GM12864 (cell line): ENCODE measurements around the gene ZSCAN1.
"Not testable (repeated sequence)": the region's sequence is repeated elsewhere in the genome, so short reads cannot be mapped to it uniquely, and the experiment has no call there.

Source experiments
- DNase-seq: peaks from one replicate; pipeline ENCODE4 v3.0.0-alpha.2; 2011; ENCODE audit warnings: low read depth
- H3K4me3 ChIP-seq: 2 replicates; pipeline ENCODE4 v1.5.1; 2011; ENCODE audit warnings: mild to moderate bottlenecking, low read depth, low read length, control low read depth
- CTCF ChIP-seq: IDR thresholded peaks from 2 replicates; pipeline ENCODE4 v1.5.1; 2011; ENCODE audit warnings: low read depth, mild to moderate bottlenecking, moderate library complexity, low read length, control low read depth, inconsistent platforms; ENCODE audit errors: missing control alignments

ZSCAN1 gene

GRCh38 chr19:58007285-58007684 lies 26.5 kb upstream of the ZSCAN1 start:
- no peak overlapping the region for H3K4me3 ChIP-seq
- DNase-seq = no peak
- TF ChIP-seq CTCF = peak; percentile 10

- not testable (repeated sequence) for H3K4me3 ChIP-seq, DNase-seq
These were observed 24.9 kb upstream of the ZSCAN1 start for GRCh38 chr19:58008877-58009276.

GRCh38 chr19:58009301-58009665 lies 24.5 kb upstream of the ZSCAN1 start:
- DNase-seq = no peak
- peak overlapping the region; percentile 50 for H3K4me3 ChIP-seq
- no peak for TF ChIP-seq CTCF

GRCh38 chr19:58009666-58010301 lies 24.0 kb upstream of the ZSCAN1 start:
- peak overlapping the region; percentile 50 for H3K4me3 ChIP-seq
- DNase-seq = no peak
- no peak for TF ChIP-seq CTCF

GRCh38 chr19:58010507-58010906 lies 23.3 kb upstream of the ZSCAN1 start:
- no peak for TF ChIP-seq CTCF
- no peak overlapping the region for H3K4me3 ChIP-seq
- no peak for DNase-seq

- no peak for DNase-seq
- no peak for TF ChIP-seq CTCF
- no peak overlapping the region for H3K4me3 ChIP-seq
These were observed 19.7 kb upstream of the ZSCAN1 start for GRCh38 chr19:58014141-58014540.

- no peak for DNase-seq
These were observed 13.7 kb upstream of the ZSCAN1 start for GRCh38 chr19:58020129-58020528.

More at GRCh38 chr19:58020129-58020528, 13.7 kb upstream of the ZSCAN1 start:
- TF ChIP-seq CTCF = no peak
- H3K4me3 ChIP-seq = no peak overlapping the region
